ENCODE results near the gene KRTAP17-1.
"Not testable (repeated sequence)": the region's sequence is repeated elsewhere in the genome, so short reads cannot be mapped to it uniquely, and the experiment has no call there.

Gene KRTAP17-1

GRCh38 chr17:41301916-41302901 lies 13.3 kb downstream of the KRTAP17-1 start, which contains the start of gene KRTAP29-1:
KRTAP29-1 (minus strand) TSS chr17:41302851; CDS start chr17:41302851, 0 bp downstream.
- no peak for DNase-seq

- no peak for DNase-seq
Observed at GRCh38 chr17:41301204-41301790, 14.2 kb downstream of the KRTAP17-1 start.

GRCh38 chr17:41298458-41299135 lies 16.9 kb downstream of the KRTAP17-1 start:
- DNase-seq, result no peak

GRCh38 chr17:41296846-41297245 lies 18.7 kb downstream of the KRTAP17-1 start:
- no peak for DNase-seq

- no peak for DNase-seq
Observed at GRCh38 chr17:41294016-41294415, 21.5 kb downstream of the KRTAP17-1 start.

DNA sequence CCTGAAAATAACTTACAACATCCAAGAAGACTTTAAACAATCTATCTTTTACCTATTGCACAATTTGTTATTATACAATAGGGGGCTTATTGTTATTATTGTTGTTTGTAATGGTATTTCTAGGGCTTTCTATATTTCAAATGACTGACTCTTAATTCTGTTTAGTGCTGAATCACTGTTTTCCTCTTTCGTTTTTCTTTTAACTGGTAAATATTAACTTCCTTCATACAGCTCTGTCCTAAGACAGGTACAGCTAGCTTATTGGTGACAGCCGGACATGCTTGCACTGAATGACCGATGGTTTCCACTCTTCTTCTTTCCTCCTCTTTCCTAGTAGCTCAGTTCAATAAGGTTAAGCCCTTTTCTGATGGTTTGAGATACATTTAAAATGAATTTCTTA lies 28.5 kb downstream of the KRTAP17-1 start:
- DNase-seq, result no peak

DNA sequence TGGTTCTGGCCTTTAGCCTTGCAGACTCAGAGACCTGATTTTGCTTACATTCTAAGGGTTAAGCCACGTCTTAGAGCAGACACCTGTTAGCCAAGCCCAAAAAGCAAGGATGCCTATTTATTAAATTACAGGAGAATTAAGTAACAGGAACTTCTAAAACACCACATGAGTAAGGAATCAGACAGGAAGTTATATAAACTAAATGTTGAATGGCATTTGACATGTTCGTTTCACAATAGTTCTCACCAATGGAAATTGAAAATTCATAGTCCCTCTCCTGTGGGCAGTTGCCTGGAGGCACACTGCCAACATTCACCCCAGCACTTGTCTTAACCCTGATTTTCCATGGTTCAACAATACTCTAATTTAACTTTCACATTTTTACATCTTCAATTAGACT lies 31.0 kb downstream of the KRTAP17-1 start:
- DNase-seq, result no peak

DNA sequence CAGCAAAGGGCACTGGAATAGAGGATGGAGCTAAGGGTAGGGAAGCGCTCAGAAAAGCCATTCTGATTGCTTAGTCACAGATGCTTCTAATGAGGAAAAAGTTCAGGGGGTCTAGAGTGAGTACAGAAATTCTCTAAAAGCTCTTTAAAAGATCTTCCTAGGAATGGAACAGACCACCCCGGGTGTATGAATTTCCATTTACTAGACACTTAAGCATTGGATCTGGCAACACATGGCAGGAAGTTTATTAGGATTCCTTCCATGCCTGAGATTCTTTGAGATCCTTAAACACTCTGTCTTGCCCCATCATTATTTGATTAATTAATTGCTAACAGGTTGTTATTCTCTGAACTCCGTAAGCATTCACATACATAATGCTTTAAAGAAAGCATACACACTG lies 31.5 kb downstream of the KRTAP17-1 start:
- DNase-seq, result no peak

GRCh38 chr17:41278176-41278955 lies 37.1 kb downstream of the KRTAP17-1 start:
- no peak for DNase-seq

DNA sequence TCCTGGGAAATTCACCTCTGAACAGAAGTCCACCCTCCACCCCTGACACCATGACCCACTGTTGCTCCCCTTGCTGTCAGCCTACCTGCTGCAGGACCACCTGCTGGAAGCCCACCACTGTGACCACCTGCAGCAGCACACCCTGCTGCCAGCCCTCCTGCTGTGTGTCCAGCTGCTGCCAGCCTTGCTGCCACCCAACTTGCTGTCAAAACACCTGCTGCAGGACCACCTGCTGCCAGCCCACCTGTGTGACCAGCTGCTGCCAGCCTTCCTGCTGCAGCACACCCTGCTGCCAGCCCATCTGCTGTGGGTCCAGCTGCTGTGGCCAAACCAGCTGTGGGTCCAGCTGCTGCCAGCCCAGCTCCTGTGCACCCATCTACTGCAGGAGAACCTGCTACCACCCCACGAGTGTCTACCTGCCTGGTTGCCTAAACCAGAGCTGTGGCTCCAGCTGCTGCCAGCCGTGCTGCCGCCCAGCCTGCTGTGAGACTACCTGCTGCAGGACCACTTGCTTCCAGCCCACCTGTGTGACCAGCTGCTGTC lies 39.8 kb downstream of the KRTAP17-1 start, which contains the start of gene KRTAP9-7:
KRTAP9-7 (plus strand) TSS at position 51 of the 543 bp plus-strand sequence; CDS start at position 51, 0 bp downstream.
- DNase-seq, result not testable (repeated sequence)

- no peak for DNase-seq
Observed at GRCh38 chr17:41271858-41272257, 43.7 kb downstream of the KRTAP17-1 start.

- DNase-seq, result not testable (repeated sequence)
Observed at GRCh38 chr17:41271323-41271722, 44.2 kb downstream of the KRTAP17-1 start.

DNA sequence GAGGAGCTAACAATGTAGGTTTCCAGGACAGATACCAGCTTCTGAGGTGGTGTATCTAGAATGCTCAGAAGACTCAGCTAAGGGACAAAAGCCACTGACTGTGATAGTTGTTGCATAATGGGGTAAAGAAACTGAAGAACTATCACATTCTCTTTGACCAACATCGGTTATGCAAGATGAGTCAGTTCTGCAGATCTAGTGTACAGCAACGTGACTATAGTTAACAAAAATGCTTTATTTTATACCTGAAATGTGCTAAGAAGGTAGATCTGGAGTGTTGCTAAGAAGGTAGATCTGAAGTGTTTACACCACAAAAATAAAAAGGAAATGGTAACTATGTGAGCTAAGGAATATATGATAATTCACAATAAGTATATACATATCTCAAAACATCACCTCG lies 47.8 kb downstream of the KRTAP17-1 start:
- no peak for DNase-seq

DNA sequence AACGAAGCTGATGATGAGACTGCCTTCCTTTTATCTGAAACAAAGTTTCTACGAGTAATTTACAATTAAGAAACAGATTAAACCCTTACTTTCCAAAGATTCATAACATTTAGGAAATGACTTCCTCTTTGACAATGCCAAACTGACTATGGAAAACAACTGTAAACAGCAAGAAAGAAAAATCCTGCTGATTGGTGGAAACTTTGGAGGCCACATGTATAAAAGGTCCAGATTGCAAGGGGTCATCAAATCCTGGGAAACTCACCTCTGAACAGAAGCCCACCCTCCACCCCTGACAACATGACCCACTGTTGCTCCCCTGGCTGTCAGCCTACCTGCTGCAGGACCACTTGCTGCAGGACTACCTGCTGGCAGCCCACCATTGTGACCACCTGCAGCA lies 50.4 kb downstream of the KRTAP17-1 start, which contains the start of gene KRTAP9-6:
KRTAP9-6 (plus strand) TSS at position 301 of the 400 bp plus-strand sequence; CDS start at position 301, 0 bp downstream.
- DNase-seq, result no peak

Measured in NCI-H2171 treated with DMSO at 0.1 percent for 48 hours (cell line).